ENCODE data around the gene CSNK1G3.

The CSNK1G3 gene

DNA sequence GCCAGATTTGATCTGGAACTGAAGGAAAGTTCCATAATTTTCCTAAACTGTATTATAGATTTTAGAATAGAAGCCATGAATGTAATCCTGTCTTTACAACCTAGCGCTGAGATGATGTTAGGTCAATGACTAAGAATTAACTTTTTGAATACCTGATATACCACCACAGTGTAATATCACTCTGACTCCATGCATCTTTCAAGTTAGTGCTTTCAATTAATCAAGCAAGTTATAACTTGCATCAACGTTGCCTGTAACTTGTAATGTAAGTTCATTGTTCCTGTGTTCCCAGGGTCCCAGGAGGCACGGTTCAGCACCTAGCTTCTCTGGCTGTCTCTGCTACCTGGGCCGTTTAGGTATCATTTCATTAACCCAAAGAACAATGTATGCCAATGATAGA lies 139.3 kb downstream of the CSNK1G3 start:
- no peak for DNase-seq

DNA sequence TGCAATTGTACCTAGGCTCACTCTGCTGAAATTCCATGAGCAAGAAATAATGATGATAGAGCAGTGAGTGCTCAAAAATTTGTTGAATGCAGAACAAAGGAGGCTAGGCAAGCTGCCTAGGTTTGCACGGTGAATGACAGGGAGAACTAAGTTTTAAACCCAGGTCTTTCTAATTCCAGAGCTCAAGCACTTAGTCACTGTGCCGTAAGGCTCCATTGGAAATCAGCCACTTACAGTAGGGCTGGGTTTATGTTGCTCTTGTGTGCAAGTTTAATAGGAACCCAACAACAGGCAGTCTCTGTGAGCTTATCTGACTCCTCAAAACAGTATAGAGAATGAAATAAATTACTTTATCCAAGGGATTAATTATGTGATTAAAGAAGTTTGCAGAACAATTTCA lies 147.0 kb downstream of the CSNK1G3 start:
- DNase-seq = no peak

GRCh38 chr5:123659495-123659894 lies 147.5 kb downstream of the CSNK1G3 start:
- no peak for DNase-seq

DNA sequence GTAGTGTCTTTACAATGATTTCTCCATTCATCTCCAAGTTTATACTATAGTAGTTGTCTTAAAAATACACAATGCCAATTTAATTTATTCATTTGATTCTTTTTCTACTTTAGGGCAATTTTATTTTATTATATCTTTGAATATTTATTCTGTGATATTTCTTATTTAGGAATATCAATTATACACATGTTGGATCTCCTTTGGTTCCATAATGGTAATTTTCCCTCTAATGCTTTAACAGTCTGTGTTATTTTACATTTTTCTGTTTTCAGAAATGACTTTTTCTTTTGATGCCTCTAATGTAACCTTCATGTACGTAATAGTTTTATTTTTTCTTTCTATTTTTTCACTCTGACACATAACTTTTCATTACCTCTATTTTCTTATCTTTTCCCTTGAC lies 153.0 kb downstream of the CSNK1G3 start:
- DNase-seq = no peak

GRCh38 chr5:123665822-123666371 lies 153.9 kb downstream of the CSNK1G3 start:
- DNase-seq = no peak

All from stimulated activated CD4-positive, alpha-beta T cell treated with anti-CD3 and anti-CD28 coated beads, Interleukin-2, amount 100 ng/mL, for 24 hours (primary cell).